ENCODE results near the gene RAB11FIP5. TPM values are rescaled to one million over a fixed set of nuclear protein-coding genes. Genes with fewer than 3 reads are reported as not detected.
"Not testable (repeated sequence)": the region's sequence is repeated elsewhere in the genome, so short reads cannot be mapped to it uniquely, and the experiment has no call there.

Gene RAB11FIP5
- total and polyA plus RNA-seq, 9 of the 15 experiments (the other 6 are each of a cell fraction or from before 2014, with no cell fraction given), result 1.7 to 14.4 (median 6.4) TPM

- DNase-seq (ENCODE audit: extremely low read depth in 1 of 4, low spot score in 3 of 4) (no peak), FAIRE-seq (no peak), ATAC-seq (no peak)
- Histone ChIP-seq H4K20me1 (replicated peaks; ENCODE audit: control insufficient read depth, insufficient read depth, low read length) (peaks cover 5% of the 10 kb centered on the region; the same call in 1 of the 2 replicates), H3K9me1 (ENCODE audit: control insufficient read depth, insufficient read depth, low read length) (no peaks in the 10 kb centered on the region), H3K36me3 (ENCODE audit: control insufficient read depth, insufficient read depth, low read length) (peaks cover 20% of the 10 kb centered on the region), H3K9me3 (replicated peaks; ENCODE audit: control insufficient read depth, insufficient read depth, low read depth, low read length) (no peaks in the 10 kb centered on the region), H2AFZ (ENCODE audit: low read depth, low read length) (no peak overlapping the region), H3K4me3 (no peak overlapping the region), H3K4me1 (replicated peaks in 1 of 2; ENCODE audit: control insufficient read depth in 2 of 2, insufficient read depth in 2 of 2, low read length in 2 of 2) (peaks cover 35 to 52% of the 10 kb centered on the region in 2 experiments), H3K4me2 (ENCODE audit: insufficient read depth, low read length) (no peak overlapping the region), H3K27ac (ENCODE audit: extremely low read depth, low read depth, low read length) (no peak overlapping the region), H3K79me2 (ENCODE audit: control insufficient read depth, insufficient read depth, low read length) (peaks cover 90% of the 10 kb centered on the region), H3K9ac (ENCODE audit: insufficient read depth in 1 of 2, low read depth in 2 of 2, low read length in 2 of 2) (no peak overlapping the region), H3K27me3 (ENCODE audit: control insufficient read depth in 2 of 2, insufficient read depth in 2 of 2, low read length in 2 of 2) (no peaks in the 10 kb centered on the region)
- CTCF ChIA-PET (ENCODE audit: low intra/inter-chr PET ratio), result no interaction called here
- intact Hi-C loops (cut with micrococcal nuclease), result no loop called here
- in situ Hi-C loops (cut with MboI), result no loop called here
- no TSS peak for BruUV-seq (replicated peaks)
- TF ChIP-seq KHSRP (IDR thresholded peaks at IDR 0.05), result no peak
- no peak for TF ChIP-seq TGIF2 (CRISPR knock-in tag; IDR thresholded peaks at IDR 0.05)
- TF ChIP-seq MAFK (IDR thresholded peaks at IDR 0.05; ENCODE audit: low read length), result peak; percentile 47
- peak; percentile 91 for TF ChIP-seq ZNF316 (IDR thresholded peaks at IDR 0.05)
- no peak for TF ChIP-seq JUNB (CRISPR knock-in tag; conservative IDR thresholded peaks at IDR 0.05)
- TF ChIP-seq MAFF (IDR thresholded peaks at IDR 0.05; ENCODE audit: low read length), result peak; percentile 67
- peak; percentile 82 for TF ChIP-seq C11orf30 (IDR thresholded peaks at IDR 0.05; ENCODE audit: low read depth)
- TF ChIP-seq MAFG (tag; conservative IDR thresholded peaks at IDR 0.05), result peak; percentile 60
- 71% methylated on average over 2 of the region's 2 CpGs for WGBS (ENCODE audit: insufficient coverage, low coverage, missing lambda C conversion rate)
- POLR2A ChIA-PET, result no interaction called here
Observed at GRCh38 chr2:73067043-73067442, 45.7 kb downstream of the RAB11FIP5 start.

DNA sequence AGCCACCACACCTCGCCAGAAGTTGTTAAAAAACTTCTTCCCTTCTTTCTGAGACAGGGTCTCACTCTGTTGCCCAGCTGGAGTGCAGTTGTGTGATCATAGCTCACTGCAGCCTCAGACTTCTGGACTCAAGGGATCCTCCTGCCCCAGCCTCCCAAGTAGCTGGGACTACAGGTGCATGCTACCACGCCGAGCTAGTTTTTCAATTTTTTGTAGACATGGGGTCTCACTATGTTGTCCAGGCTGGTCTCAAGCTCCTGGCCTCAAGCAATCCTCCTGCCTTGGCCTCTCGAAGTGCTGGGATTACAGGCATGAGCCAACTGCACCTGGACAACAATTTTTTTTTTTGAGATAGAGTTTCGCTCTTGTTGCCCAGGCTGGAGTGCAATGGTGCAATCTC is 47.7 kb downstream of the RAB11FIP5 start:
- Histone ChIP-seq H3K27ac (ENCODE audit: extremely low read depth, low read depth, low read length) (peak overlapping the region; percentile 80; the same call in 2 of the 3 replicates), H3K36me3 (ENCODE audit: control insufficient read depth, insufficient read depth, low read length) (peaks cover 20% of the 10 kb centered on the region), H3K9ac (ENCODE audit: insufficient read depth in 1 of 2, low read depth in 2 of 2, low read length in 2 of 2) (peak overlapping the region in 1 of 2 experiments; percentile 57; a peak in 1 of 4 replicates), H3K79me2 (ENCODE audit: control insufficient read depth, insufficient read depth, low read length) (peaks cover 85% of the 10 kb centered on the region), H3K4me1 (replicated peaks in 1 of 2; ENCODE audit: control insufficient read depth in 2 of 2, insufficient read depth in 2 of 2, low read length in 2 of 2) (peaks cover 19 to 52% of the 10 kb centered on the region in 2 experiments; a peak in 4 of 5 replicates)
- CTCF ChIA-PET (ENCODE audit: low intra/inter-chr PET ratio); in situ Hi-C loops (cut with MboI); FAIRE-seq; ATAC-seq; H4K20me1 ChIP-seq (replicated peaks; ENCODE audit: control insufficient read depth, insufficient read depth, low read length); H3K4me3 ChIP-seq; H3K9me3 ChIP-seq (replicated peaks; ENCODE audit: control insufficient read depth, insufficient read depth, low read depth, low read length); H3K4me2 ChIP-seq (ENCODE audit: insufficient read depth, low read length); H3K27me3 ChIP-seq (ENCODE audit: control insufficient read depth in 2 of 2, insufficient read depth in 2 of 2, low read length in 2 of 2); H3K9me1 ChIP-seq (ENCODE audit: control insufficient read depth, insufficient read depth, low read length); DNase-seq (ENCODE audit: extremely low read depth in 1 of 4, low spot score in 3 of 4); BruUV-seq (replicated peaks); intact Hi-C loops (cut with micrococcal nuclease); H2AFZ ChIP-seq (ENCODE audit: low read depth, low read length): not testable (repeated sequence)
- 93% methylated on average over 5 of the region's 5 CpGs for WGBS (ENCODE audit: insufficient coverage, low coverage, missing lambda C conversion rate)
- POLR2A ChIA-PET, result interaction anchor here (0.6 to 1.9 kb wide), 5 partner anchors 10 to 109 kb away, joined by 3 to 6 read pairs (median 3); no protein-coding TSS in a partner anchor
- TF ChIP-seq, protein P1, sequence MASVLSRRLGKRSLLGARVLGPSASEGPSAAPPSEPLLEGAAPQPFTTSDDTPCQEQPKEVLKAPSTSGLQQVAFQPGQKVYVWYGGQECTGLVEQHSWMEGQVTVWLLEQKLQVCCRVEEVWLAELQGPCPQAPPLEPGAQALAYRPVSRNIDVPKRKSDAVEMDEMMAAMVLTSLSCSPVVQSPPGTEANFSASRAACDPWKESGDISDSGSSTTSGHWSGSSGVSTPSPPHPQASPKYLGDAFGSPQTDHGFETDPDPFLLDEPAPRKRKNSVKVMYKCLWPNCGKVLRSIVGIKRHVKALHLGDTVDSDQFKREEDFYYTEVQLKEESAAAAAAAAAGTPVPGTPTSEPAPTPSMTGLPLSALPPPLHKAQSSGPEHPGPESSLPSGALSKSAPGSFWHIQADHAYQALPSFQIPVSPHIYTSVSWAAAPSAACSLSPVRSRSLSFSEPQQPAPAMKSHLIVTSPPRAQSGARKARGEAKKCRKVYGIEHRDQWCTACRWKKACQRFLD (CRISPR knock-in tag; IDR thresholded peaks at IDR 0.05), result 0 out of 2 replicates have a peak, but pooled peaks have one; percentile 21
- TF ChIP-seq ZNF121 (CRISPR knock-in tag; conservative IDR thresholded peaks at IDR 0.05), result peak; percentile 95
- TF ChIP-seq BCOR (IDR thresholded peaks at IDR 0.05), result peak; percentile 63
